Natural killer cell (primary cell): Measurements from ENCODE around the gene SUV39H2. TPM values are rescaled to one million over a fixed set of nuclear protein-coding genes. Genes with fewer than 3 reads are reported as not detected.

Experiments
- ATAC-seq, 3 donors: fragments of 150-1000 bp in 2 of 3; fragments of 200-7000 bp in 1 of 3; cut with Tn5 transposase; 1 replicate in 1 of 3; 2 replicates in 2 of 3; pipeline ENCODE4 v1.10.0; 2021; ENCODE audit warnings: mild to moderate bottlenecking in 2 of 3, moderate library complexity in 2 of 3
- DNase-seq, 2 donors: peaks; one replicate each; pipeline versions ENCODE4 v3.0.0 to v3.0.0-alpha.2; 2013 to 2021; ENCODE audit warnings: mixed read lengths in 1 of 2
- H3K27ac ChIP-seq: one replicate; pipeline ENCODE4 v1.5.1; 2013; ENCODE audit warnings: mild to moderate bottlenecking, low read length
- H3K27me3 ChIP-seq: one replicate; pipeline ENCODE4 v1.6.1; 2013; ENCODE audit warnings: low read length; ENCODE audit not compliant: control insufficient read depth, insufficient read depth
- H3K36me3 ChIP-seq: one replicate; pipeline ENCODE4 v1.6.1; 2013; ENCODE audit warnings: low read length; ENCODE audit not compliant: control insufficient read depth, insufficient read depth
- H3K4me1 ChIP-seq: one replicate; pipeline ENCODE4 v1.6.1; 2013; ENCODE audit warnings: low read length; ENCODE audit not compliant: control insufficient read depth, insufficient read depth
- H3K4me3 ChIP-seq: one replicate; pipeline ENCODE4 v1.5.1; 2013; ENCODE audit warnings: low read length
- H3K9me3 ChIP-seq: one replicate; pipeline ENCODE4 v1.6.1; 2013; ENCODE audit warnings: low read length; ENCODE audit not compliant: control insufficient read depth, insufficient read depth
- H3K27ac Mint-ChIP-seq, 2 donors: one replicate each; pipeline ENCODE4 v1.8.0; 2022; ENCODE audit warnings: mild to moderate bottlenecking in 2 of 2, mixed read lengths in 2 of 2, moderate library complexity in 1 of 2
- H3K27me3 Mint-ChIP-seq, 2 donors: one replicate each; pipeline ENCODE4 v1.8.0; 2022; ENCODE audit warnings: low read depth in 2 of 2, mixed read lengths in 2 of 2
- H3K36me3 Mint-ChIP-seq: one replicate; pipeline ENCODE4 v1.8.0; 2022; ENCODE audit warnings: mixed read lengths
- H3K4me1 Mint-ChIP-seq, 2 donors: one replicate each; pipeline ENCODE4 v1.8.0; 2022; ENCODE audit warnings: mixed read lengths in 2 of 2
- H3K4me3 Mint-ChIP-seq: one replicate; pipeline ENCODE4 v1.8.0; 2022; ENCODE audit warnings: mild to moderate bottlenecking, moderate library complexity, mixed read lengths
- H3K9me3 Mint-ChIP-seq, 2 donors: one replicate each; pipeline ENCODE4 v1.8.0; 2022; ENCODE audit warnings: mixed read lengths in 2 of 2
- WGBS: methylation state at CpG from one replicate; pipeline ENCODE4 v1.1.7; 2013; ENCODE audit warnings: missing lambda C conversion rate; ENCODE audit not compliant: insufficient coverage; 5-methylcytosine and 5-hydroxymethylcytosine counted together
- intact Hi-C: fragments of 100-400 bp; cut with micrococcal nuclease; formaldehyde crosslinking; loops from one replicate; pipeline ENCODE4 v1.14.2; 2022
- total RNA-seq, 4 donors: library from RNA; stranded (reverse); fragments of 120-200 nt in 1 of 4; gene quantifications; one replicate each; pipeline versions ENCODE4 v1.2.3 to v1.2.4, GENCODE V29; 2013 to 2022
- TF ChIP-seq, protein P1 (sequence below): fragments of 200-600 bp; IDR thresholded peaks from one replicate; pipeline ENCODE4 v1.8.0; 2022; ENCODE audit warnings: antibody characterized with exemption

SUV39H2 gene
- total RNA-seq, 3 donors from 2014 or later (not counting 1 experiment from before 2014, with no cell fraction given): 3.8 to 5.4 (median 5.2) TPM

DNA sequence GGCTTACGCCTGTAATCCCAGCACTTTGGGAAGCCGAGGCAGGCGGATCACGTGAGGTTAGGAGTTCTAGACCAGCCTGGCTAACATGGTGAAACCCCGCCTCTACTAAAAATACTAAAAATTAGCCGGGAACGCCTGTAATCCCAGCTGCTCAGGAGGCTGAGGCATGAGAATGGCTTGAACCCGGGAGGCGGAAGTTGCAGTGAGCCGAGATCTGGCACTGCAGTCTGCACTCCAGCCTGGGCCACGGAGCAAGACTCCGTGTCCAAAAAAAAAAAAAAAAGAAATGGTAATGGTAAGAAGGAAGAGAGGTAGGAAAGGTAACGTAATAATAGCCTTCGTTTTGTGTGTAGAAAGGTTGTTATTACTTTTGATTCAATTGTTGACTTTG lies 39.4 kb upstream of the SUV39H2 start:
- peaks cover 20% of the 10 kb centered on the region for H3K4me1 ChIP-seq
- H3K27me3 ChIP-seq: no peaks in the 10 kb centered on the region
- peak overlapping the region; percentile 95 for H3K4me3 ChIP-seq
- no peak overlapping the region for H3K27ac ChIP-seq
- Mint-ChIP-seq H3K9me3 (no peaks in the 10 kb centered on the region), H3K4me1 (peaks cover 15 to 30% of the 10 kb centered on the region in 2 donors), H3K4me3 (peak overlapping the region; percentile 95), H3K27ac (peak overlapping the region; percentile 91 to 98), H3K36me3 (no peaks in the 10 kb centered on the region), H3K27me3 (no peaks in the 10 kb centered on the region)
- ATAC-seq (no peak), DNase-seq (peak in 1 of 2 donors; percentile 10)
- no peaks in the 10 kb centered on the region for H3K9me3 ChIP-seq
- H3K36me3 ChIP-seq: peaks cover 32% of the 10 kb centered on the region
- intact Hi-C loops: loop anchor here (5.0 kb wide), 5 partner anchors 113 to 342 kb away; partner anchors contain the start of gene DCLRE1C
- WGBS: 28% methylated on average over 14 of the region's 14 CpGs
- TF ChIP-seq, protein P1, sequence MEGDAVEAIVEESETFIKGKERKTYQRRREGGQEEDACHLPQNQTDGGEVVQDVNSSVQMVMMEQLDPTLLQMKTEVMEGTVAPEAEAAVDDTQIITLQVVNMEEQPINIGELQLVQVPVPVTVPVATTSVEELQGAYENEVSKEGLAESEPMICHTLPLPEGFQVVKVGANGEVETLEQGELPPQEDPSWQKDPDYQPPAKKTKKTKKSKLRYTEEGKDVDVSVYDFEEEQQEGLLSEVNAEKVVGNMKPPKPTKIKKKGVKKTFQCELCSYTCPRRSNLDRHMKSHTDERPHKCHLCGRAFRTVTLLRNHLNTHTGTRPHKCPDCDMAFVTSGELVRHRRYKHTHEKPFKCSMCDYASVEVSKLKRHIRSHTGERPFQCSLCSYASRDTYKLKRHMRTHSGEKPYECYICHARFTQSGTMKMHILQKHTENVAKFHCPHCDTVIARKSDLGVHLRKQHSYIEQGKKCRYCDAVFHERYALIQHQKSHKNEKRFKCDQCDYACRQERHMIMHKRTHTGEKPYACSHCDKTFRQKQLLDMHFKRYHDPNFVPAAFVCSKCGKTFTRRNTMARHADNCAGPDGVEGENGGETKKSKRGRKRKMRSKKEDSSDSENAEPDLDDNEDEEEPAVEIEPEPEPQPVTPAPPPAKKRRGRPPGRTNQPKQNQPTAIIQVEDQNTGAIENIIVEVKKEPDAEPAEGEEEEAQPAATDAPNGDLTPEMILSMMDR: no peak

DNA sequence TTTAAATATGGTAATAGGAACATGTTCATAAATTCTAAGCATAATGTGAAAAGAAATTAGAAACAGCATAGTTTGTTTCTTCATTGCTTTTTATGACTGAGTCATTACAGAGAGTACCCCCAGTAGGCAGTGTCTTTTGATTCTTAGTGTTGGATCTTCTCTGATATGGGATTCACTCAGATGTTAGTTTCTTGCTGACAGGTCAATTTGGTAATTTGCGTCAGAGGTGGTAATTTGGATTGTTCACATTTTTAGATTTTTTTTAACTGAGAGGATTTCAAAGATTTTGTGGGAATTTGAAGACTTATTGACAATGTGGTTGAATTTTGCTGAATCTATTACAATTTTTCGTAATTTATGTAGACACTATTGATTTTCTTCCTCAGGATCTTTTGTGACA lies 38.5 kb upstream of the SUV39H2 start:
- H3K4me1 Mint-ChIP-seq: peaks cover 20 to 30% of the 10 kb centered on the region in 2 donors
- no peaks in the 10 kb centered on the region for H3K9me3 Mint-ChIP-seq
- H3K27me3 ChIP-seq: no peaks in the 10 kb centered on the region
- TF ChIP-seq, protein P1: no peak
- H3K36me3 ChIP-seq: peaks cover 40% of the 10 kb centered on the region
- H3K27ac ChIP-seq: no peak overlapping the region
- H3K4me3 ChIP-seq: no peak overlapping the region
- peaks cover 20% of the 10 kb centered on the region for H3K4me1 ChIP-seq
- no peaks in the 10 kb centered on the region for H3K9me3 ChIP-seq
- H3K4me3 Mint-ChIP-seq: peak overlapping the region; percentile 50
- WGBS: 95% methylated on average over 2 of the region's 2 CpGs
- no peak for DNase-seq
- peak overlapping the region in 1 of 2 donors; percentile 11 for H3K27ac Mint-ChIP-seq
- H3K36me3 Mint-ChIP-seq: peaks cover 5% of the 10 kb centered on the region
- intact Hi-C loops: no loop called here
- H3K27me3 Mint-ChIP-seq: no peaks in the 10 kb centered on the region
- no peak for ATAC-seq

DNA sequence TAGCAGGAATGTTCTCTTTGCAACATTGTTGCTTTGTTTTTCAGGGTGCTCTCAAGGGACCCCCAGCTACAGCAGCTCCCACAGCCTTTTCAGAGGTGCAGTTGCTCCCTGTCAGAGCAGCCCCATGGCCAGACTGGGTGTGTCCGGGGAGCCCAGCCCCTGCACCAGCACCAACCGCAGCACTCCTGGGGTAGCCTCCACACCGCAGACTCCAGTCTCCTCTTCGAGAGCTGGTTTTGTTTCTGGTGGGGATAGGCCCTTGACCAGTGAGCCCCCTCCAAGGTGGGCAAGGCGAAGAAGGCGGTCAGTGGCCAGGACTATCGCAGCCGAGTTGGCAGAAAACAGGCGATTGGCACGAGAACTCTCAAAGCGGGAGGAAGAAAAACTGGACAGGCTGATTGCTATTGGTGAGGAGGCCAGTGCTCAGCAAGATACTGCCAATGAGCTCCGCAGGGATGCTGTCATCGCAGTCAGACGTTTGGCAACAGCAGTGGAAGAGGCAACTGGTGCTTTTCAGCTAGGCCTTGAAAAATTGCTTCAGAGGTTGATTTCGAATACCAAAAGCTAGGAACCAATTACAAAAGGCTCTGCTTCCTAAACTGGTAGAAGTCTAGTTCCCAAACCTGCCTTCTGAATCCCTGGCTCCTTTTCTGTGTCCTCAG lies 35.2 kb upstream of the SUV39H2 start:
- H3K9me3 Mint-ChIP-seq: no peaks in the 10 kb centered on the region
- H3K4me3 Mint-ChIP-seq: no peak overlapping the region
- no peak overlapping the region for H3K27ac Mint-ChIP-seq
- H3K36me3 Mint-ChIP-seq: peaks cover 7% of the 10 kb centered on the region
- TF ChIP-seq, protein P1: no peak
- 98% methylated on average over 15 of the region's 15 CpGs for WGBS
- DNase-seq (no peak), ATAC-seq (no peak)
- Histone ChIP-seq H3K4me1 (peaks cover 8% of the 10 kb centered on the region), H3K27ac (no peak overlapping the region), H3K36me3 (peaks cover 44% of the 10 kb centered on the region), H3K9me3 (no peaks in the 10 kb centered on the region), H3K4me3 (no peak overlapping the region), H3K27me3 (no peaks in the 10 kb centered on the region)
- intact Hi-C loops: no loop called here
- H3K27me3 Mint-ChIP-seq: no peaks in the 10 kb centered on the region
- peaks cover 15 to 16% of the 10 kb centered on the region in 2 donors for H3K4me1 Mint-ChIP-seq

DNA sequence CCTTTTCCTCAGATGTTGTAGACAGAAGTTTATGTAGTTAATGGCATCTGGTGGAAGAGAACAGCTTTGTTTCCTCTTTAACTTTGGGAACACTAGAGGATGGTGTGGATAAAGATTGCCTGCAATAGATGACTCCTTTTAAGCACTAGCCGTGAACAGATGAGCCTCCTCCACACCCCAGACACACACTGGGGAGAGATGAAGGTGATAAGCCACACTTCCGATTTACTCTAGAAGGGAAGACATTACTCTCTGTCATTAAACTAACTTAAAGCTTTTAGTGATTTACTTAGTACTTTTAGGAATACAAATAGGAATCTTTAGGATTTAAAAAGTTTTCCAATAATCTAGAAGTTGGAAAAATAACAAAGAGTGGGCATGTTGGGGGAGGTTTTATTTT lies 33.7 kb upstream of the SUV39H2 start:
- Histone ChIP-seq H3K4me3 (no peak overlapping the region), H3K27ac (no peak overlapping the region), H3K9me3 (no peaks in the 10 kb centered on the region), H3K4me1 (no peaks in the 10 kb centered on the region), H3K27me3 (no peaks in the 10 kb centered on the region), H3K36me3 (peaks cover 53% of the 10 kb centered on the region)
- Mint-ChIP-seq H3K4me3 (no peak overlapping the region), H3K36me3 (peaks cover 7% of the 10 kb centered on the region), H3K4me1 (peaks cover 6% of the 10 kb centered on the region in 2 donors), H3K27ac (peak overlapping the region in 1 of 2 donors; percentile 34), H3K27me3 (no peaks in the 10 kb centered on the region), H3K9me3 (no peaks in the 10 kb centered on the region)
- TF ChIP-seq, protein P1: no peak
- DNase-seq: no peak
- no CpG with 5 or more reads among the region's 2 CpGs for WGBS
- intact Hi-C loops: no loop called here
- peak in 1 of 3 donors; percentile 32 for ATAC-seq
